Heart right ventricle (tissue), 16 donors: ENCODE results near the gene EHD3. TPM values are rescaled to one million over a fixed set of nuclear protein-coding genes. Genes with fewer than 3 reads are reported as not detected.

Source experiments
- ATAC-seq, 8 donors: fragments of 200-7000 bp; cut with Tn5 transposase; one replicate each; pipeline ENCODE4 v1.9.1; 2020; ENCODE audit warnings: mild to moderate bottlenecking in 8 of 8, moderate library complexity in 8 of 8, moderate number of reproducible peaks in 1 of 8
- DNase-seq, 2 donors: peaks; one replicate each; pipeline ENCODE4 v3.0.0-alpha.2; 2020
- H3K27ac ChIP-seq, 10 donors: fragments of 200-600 bp; sonication (generic) in 2 of 10; one replicate each; pipeline versions ENCODE4 v1.5.0 to v1.8.0; 2020 to 2022; ENCODE audit warnings: mild to moderate bottlenecking in 3 of 10
- H3K27me3 ChIP-seq, 7 donors: fragments of 200-600 bp; one replicate each; pipeline ENCODE4 v1.8.0; 2021 to 2022; ENCODE audit warnings: mild to moderate bottlenecking in 2 of 7
- H3K36me3 ChIP-seq, 9 donors: fragments of 200-600 bp; sonication (generic) in 1 of 9; one replicate each; pipeline versions ENCODE4 v1.5.0 to v1.8.0; 2020 to 2022; ENCODE audit warnings: mild to moderate bottlenecking in 2 of 9
- H3K4me1 ChIP-seq, 9 donors: fragments of 200-600 bp; sonication (generic) in 1 of 9; one replicate each; pipeline versions ENCODE4 v1.5.0 to v1.8.0; 2020 to 2022; ENCODE audit warnings: mild to moderate bottlenecking in 4 of 9
- H3K4me3 ChIP-seq, 10 donors: fragments of 200-600 bp; sonication (generic) in 2 of 10; one replicate each; pipeline versions ENCODE4 v1.5.0 to v1.8.0; 2020 to 2022; ENCODE audit warnings: mild to moderate bottlenecking in 7 of 10, moderate library complexity in 2 of 10
- H3K9me3 ChIP-seq, 11 donors: fragments of 200-600 bp in 10 of 11; sonication (generic) in 2 of 11; one replicate each; pipeline versions ENCODE4 v1.5.0 to v1.8.0; 2013 to 2022; ENCODE audit warnings: mild to moderate bottlenecking in 2 of 11, control low read depth in 1 of 11, moderate library complexity in 1 of 11
- WGBS, 2 donors: extraction: QIAGEN DNeasy Blood & Tissue Kit; methylation state at CpG; one replicate each; pipeline ENCODE4 v1.1.7; 2013; ENCODE audit warnings: inconsistent platforms in 1 of 2; 5-methylcytosine and 5-hydroxymethylcytosine counted together
- intact Hi-C, 10 donors: fragments of 100-400 bp; cut with DNase I; formaldehyde crosslinking; loops; one replicate each; pipeline versions ENCODE4 v1.11.1 to v1.14.2; 2022
- polyA plus RNA-seq, 2 donors: library from polyadenylated mRNA; stranded (reverse); fragments of 200-250 nt; gene quantifications; one replicate each; pipeline ENCODE4 v1.2.3, GENCODE V29; 2013
- total RNA-seq, 10 donors: library from RNA; stranded (reverse); fragmentation: NEBNext Ultra II Directional in 3 of 10; extraction: Animal tissue kit (Norgen Biotek cat#: 25700) in 3 of 10; gene quantifications; one replicate each; pipeline versions ENCODE4 v1.2.1 to v1.2.4, GENCODE V29; 2021 to 2023
- TF ChIP-seq, protein P1 (sequence below), 9 donors: fragments of 200-600 bp; sonication (generic) in 2 of 9; IDR thresholded peaks; one replicate each; pipeline versions ENCODE4 v1.5.0 to v1.8.0; 2021 to 2022; ENCODE audit warnings: antibody characterized with exemption in 9 of 9, mild to moderate bottlenecking in 5 of 9, moderate library complexity in 1 of 9
- donor health status: Arrhythmogenic right ventricular cardiomyopathy.
- donor health status: ischemic (EF 13 %, LVEDD 7.1; RV severe dilation, severe dysfunction).
- donor health status: healthy with polysubstance abuse.
- donor health status: DM: no; HTN: yes; CAD: no.
- donor health status: DM: no; HTN: no; CAD: no.
- donor health status: ischemic (EF 25% LVEDD 6.9; RV normal size, moderate dysfunction).
- donor health status: ischemic (EF 25% LVEDD 5.7; RV mildly dilated, moderate dysfunction).
- donor health status: healthy.
- donor health status: DM: yes; HTN: yes; CAD: no.
- donor health status: Ischemic cardiomyopathy.
- donor health status: ischemic (EF 35%, LVEDD 5.7; RV mildly dilated, moderate dysfunction).
- donor health status: nonischemic (EF 11% LVEDD 7.7; RV severe dilation, severe dysfunction).
- donor health status: DM: yes; HTN: yes; CAD: no.
- donor health status: PGD.
- donor health status: ischemic (EF 29% LVEDD 5.4; RV normal size, mild dysfunction).
- donor health status: nonischemic (EF 23%, LVEDD 6.1; RV moderate dilation, normal function).

Gene EHD3
- total and polyA plus RNA-seq, 12 donors = 5.3 to 40.9 (median 24.3) TPM

DNA sequence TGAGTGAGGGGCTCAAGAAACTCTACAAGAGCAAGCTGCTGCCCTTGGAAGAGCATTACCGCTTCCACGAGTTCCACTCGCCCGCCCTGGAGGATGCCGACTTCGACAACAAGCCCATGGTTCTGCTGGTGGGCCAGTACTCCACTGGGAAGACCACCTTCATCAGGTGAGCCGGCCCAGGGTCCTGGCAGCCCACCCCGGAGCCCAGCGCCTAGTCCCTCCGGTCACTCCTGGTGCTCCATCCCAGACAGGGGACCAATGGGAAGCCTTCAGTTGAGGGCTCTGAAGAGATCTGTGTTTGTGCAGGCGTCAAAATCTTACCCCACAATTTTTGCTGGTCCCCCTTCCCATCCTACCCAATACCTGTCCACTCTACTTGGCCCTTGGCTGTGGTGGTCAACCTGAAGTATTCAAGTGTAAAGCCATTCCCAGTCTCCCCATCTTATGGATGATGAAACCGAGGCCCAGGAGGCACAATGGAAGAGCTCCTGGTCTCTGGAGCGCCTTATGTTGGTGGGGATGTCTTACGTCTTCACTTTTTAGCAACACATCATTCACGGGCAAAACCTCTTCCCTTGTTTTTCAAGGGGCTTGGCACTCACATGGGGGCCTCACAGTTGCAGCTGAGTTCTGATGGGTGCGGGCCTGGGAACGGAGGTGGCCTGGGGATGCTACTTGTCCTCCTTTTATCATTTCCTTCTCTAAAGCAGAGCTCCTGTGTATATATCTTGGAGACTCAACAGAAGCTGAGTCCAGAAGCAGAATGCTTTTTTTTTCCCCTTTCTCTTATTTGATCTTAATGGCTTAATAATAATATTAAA is 941 bp downstream of the EHD3 start:
- H3K9me3 ChIP-seq = no peaks in the 10 kb centered on the region
- H3K36me3 ChIP-seq = no peaks in the 10 kb centered on the region
- intact Hi-C loops = loop anchor here in 7 of 10 donors (5.0 to 10.0 kb wide), 6 partner anchors 37 to 1090 kb away; partner anchors contain the start of gene YPEL5 (in 1 of the 7)
- ATAC-seq (no peak), DNase-seq (no peak)
- TF ChIP-seq, protein P1, sequence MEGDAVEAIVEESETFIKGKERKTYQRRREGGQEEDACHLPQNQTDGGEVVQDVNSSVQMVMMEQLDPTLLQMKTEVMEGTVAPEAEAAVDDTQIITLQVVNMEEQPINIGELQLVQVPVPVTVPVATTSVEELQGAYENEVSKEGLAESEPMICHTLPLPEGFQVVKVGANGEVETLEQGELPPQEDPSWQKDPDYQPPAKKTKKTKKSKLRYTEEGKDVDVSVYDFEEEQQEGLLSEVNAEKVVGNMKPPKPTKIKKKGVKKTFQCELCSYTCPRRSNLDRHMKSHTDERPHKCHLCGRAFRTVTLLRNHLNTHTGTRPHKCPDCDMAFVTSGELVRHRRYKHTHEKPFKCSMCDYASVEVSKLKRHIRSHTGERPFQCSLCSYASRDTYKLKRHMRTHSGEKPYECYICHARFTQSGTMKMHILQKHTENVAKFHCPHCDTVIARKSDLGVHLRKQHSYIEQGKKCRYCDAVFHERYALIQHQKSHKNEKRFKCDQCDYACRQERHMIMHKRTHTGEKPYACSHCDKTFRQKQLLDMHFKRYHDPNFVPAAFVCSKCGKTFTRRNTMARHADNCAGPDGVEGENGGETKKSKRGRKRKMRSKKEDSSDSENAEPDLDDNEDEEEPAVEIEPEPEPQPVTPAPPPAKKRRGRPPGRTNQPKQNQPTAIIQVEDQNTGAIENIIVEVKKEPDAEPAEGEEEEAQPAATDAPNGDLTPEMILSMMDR (IDR thresholded peaks at IDR 0.05) = no peak
- WGBS, 2 donors = 38 to 55% methylated on average over 17 of the region's 17 CpGs
- peak overlapping the region in 9 of 10 donors; percentile 48 to 96 (median 74) for H3K27ac ChIP-seq
- peaks cover 14 to 76% (median 56%) of the 10 kb centered on the region in 9 donors for H3K4me1 ChIP-seq
- peak overlapping the region; percentile 48 to 91 (median 70) for H3K4me3 ChIP-seq
- no peaks in the 10 kb centered on the region for H3K27me3 ChIP-seq

DNA sequence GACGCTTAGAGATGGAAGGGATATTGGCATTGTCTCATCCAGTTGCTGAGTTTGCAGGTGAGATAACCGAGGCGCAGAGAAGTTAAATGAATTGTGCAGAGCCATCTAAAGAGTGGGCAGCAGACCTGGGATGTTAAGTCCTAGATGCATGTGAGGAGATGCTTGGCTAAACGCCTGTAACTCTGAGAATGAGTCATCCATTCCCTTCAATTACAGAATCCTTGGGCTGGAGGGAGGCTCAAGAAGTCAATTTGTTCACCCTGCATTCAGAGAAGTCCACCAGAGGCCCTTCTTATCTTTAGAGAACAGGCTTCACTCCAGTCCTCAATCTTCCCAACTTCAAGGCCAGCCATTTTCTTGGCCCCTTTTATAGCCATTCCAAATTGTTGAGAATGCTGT is 1.6 kb downstream of the EHD3 start:
- ATAC-seq = no peak
- TF ChIP-seq, protein P1 (IDR thresholded peaks at IDR 0.05) = no peak
- peaks cover 16 to 83% (median 62%) of the 10 kb centered on the region in 9 donors for H3K4me1 ChIP-seq
- H3K27me3 ChIP-seq = no peaks in the 10 kb centered on the region
- WGBS, 2 donors = 51 to 60% methylated on average over 4 of the region's 4 CpGs
- no peaks in the 10 kb centered on the region for H3K9me3 ChIP-seq
- peak overlapping the region in 9 of 10 donors; percentile 34 to 96 (median 75) for H3K27ac ChIP-seq
- DNase-seq = no peak
- peak overlapping the region in 5 of 10 donors; percentile 71 to 91 (median 72) for H3K4me3 ChIP-seq
- intact Hi-C loops = loop anchor here in 3 of 10 donors (5.0 to 10.0 kb wide), 3 partner anchors 37 to 1091 kb away; partner anchors contain the start of gene YPEL5 (in 1 of the 3)
- no peaks in the 10 kb centered on the region for H3K36me3 ChIP-seq

DNA sequence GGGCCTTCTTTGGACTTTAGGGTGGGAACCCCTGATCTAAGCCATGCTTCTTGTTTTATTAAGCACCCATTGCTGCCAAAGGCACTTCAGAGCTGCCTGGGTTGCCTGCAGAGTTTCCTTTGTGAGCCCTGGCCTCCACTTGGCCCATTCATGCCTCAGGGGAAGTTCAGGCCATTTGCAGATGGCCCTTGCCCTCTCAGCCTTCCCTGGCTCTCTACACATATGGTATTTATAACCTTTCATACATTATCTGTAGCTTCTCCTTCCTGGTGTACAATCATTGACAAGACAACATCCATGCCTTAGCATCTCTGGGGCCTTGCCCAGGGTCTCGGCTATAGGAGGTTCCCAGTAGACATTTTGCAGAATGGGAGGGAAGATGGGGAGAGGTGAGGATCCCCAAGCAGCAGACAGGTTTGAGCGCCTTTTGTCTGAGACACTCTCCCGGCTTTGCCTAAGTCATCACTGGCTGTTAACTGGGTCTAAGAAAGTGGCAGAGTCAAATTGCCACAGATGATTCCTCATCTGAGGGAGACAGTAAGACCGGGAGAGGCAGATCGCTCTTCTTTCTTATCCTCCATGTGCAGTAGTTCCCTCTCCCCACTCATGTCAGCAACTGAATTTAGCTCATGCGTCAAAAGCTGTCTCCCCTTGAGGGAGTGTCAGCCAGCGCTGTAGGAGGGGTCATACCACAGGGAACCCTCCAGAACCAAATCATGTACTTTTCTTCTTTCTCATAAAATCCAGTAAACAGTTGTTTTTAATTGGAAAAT is 2.7 kb downstream of the EHD3 start:
- 49 to 73% methylated on average over 7 of the region's 7 CpGs for WGBS, 2 donors
- Histone ChIP-seq H3K36me3 (no peaks in the 10 kb centered on the region), H3K9me3 (no peaks in the 10 kb centered on the region), H3K27ac (peak overlapping the region in 9 of 10 donors; percentile 40 to 96 (median 57)), H3K27me3 (no peaks in the 10 kb centered on the region), H3K4me3 (no peak overlapping the region), H3K4me1 (peaks cover 16 to 94% (median 71%) of the 10 kb centered on the region in 9 donors)
- intact Hi-C loops = loop anchor here in 3 of 10 donors (5.0 to 10.0 kb wide), 3 partner anchors 36 to 1092 kb away; partner anchors contain the start of gene YPEL5 (in 1 of the 3)
- TF ChIP-seq, protein P1 (IDR thresholded peaks at IDR 0.05) = no peak
- ATAC-seq (peak in 1 of 8 donors; percentile 31), DNase-seq (no peak)
